Measurements from ENCODE around the gene POLA2. TPM values are rescaled to one million over a fixed set of nuclear protein-coding genes. Genes with fewer than 3 reads are reported as not detected.
"Not testable (repeated sequence)": the region's sequence is repeated elsewhere in the genome, so short reads cannot be mapped to it uniquely, and the experiment has no call there.

Gene POLA2
- total and polyA plus RNA-seq, 11 donors, result 3.2 to 9.0 (median 4.3) TPM

- Histone ChIP-seq H3K27ac (no peak overlapping the region), H3K4me3 (no peak overlapping the region), H3K9me3 (peaks cover 0 to 5% (median 0%) of the 10 kb centered on the region in 12 donors), H3K27me3 (peaks cover 0 to 6% (median 0%) of the 10 kb centered on the region in 9 donors), H3K36me3 (no peaks in the 10 kb centered on the region), H3K4me1 (peaks cover 0 to 18% (median 13%) of the 10 kb centered on the region in 12 donors)
- intact Hi-C loops (cut with DNase I), result no loop called here
- no peak for DNase-seq
- no peak for TF ChIP-seq CTCF (IDR thresholded peaks at IDR 0.05)
- no peak for TF ChIP-seq POLR2A (IDR thresholded peaks at IDR 0.05)
- no peak for ATAC-seq
- WGBS, 4 donors, result 78 to 85% (median 83%) methylated on average over 2 of the region's 2 CpGs
These were observed 33.9 kb upstream of the POLA2 start for GRCh38 chr11:65227879-65228278.

GRCh38 chr11:65236194-65237059 is 25.3 kb upstream of the POLA2 start:
- 79 to 85% (median 80%) methylated on average over 8 to 23 of the region's 23 CpGs for WGBS, 4 donors
- ATAC-seq, result no peak
- intact Hi-C loops (cut with DNase I), result no loop called here
- H3K36me3 ChIP-seq, result no peaks in the 10 kb centered on the region
- no peak for TF ChIP-seq POLR2A (IDR thresholded peaks at IDR 0.05)
- no peak for TF ChIP-seq CTCF (IDR thresholded peaks at IDR 0.05)
- H3K4me3 ChIP-seq, result no peak overlapping the region
- H3K4me1 ChIP-seq, result no peaks in the 10 kb centered on the region
- no peaks in the 10 kb centered on the region for H3K27me3 ChIP-seq
- no peak overlapping the region for H3K27ac ChIP-seq
- no peak for DNase-seq
- no peaks in the 10 kb centered on the region for H3K9me3 ChIP-seq

GRCh38 chr11:65238302-65238701 is 23.5 kb upstream of the POLA2 start:
- ATAC-seq; intact Hi-C loops (cut with DNase I); H3K27me3 ChIP-seq; H3K4me3 ChIP-seq; H3K9me3 ChIP-seq; H3K36me3 ChIP-seq; H3K27ac ChIP-seq; DNase-seq; H3K4me1 ChIP-seq: not testable (repeated sequence)
- WGBS, 4 donors, result 64 to 84% (median 76%) methylated on average over 4 to 6 of the region's 6 CpGs

GRCh38 chr11:65241134-65241533 is 20.6 kb upstream of the POLA2 start:
- TF ChIP-seq CTCF (IDR thresholded peaks at IDR 0.05), result no peak
- no peak for TF ChIP-seq POLR2A (IDR thresholded peaks at IDR 0.05)
- no peak overlapping the region for H3K4me3 ChIP-seq
- H3K27me3 ChIP-seq, result no peaks in the 10 kb centered on the region
- intact Hi-C loops (cut with DNase I), result no loop called here
- H3K4me1 ChIP-seq, result no peaks in the 10 kb centered on the region
- WGBS, 4 donors, result 58 to 79% (median 63%) methylated on average over 5 of the region's 5 CpGs
- DNase-seq (no peak), ATAC-seq (no peak)
- H3K9me3 ChIP-seq, result no peaks in the 10 kb centered on the region
- no peak overlapping the region for H3K27ac ChIP-seq
- H3K36me3 ChIP-seq, result no peaks in the 10 kb centered on the region

GRCh38 chr11:65241692-65242091 is 20.1 kb upstream of the POLA2 start:
- Histone ChIP-seq H3K4me1 (no peaks in the 10 kb centered on the region), H3K9me3 (no peaks in the 10 kb centered on the region), H3K27ac (no peak overlapping the region), H3K27me3 (no peaks in the 10 kb centered on the region), H3K36me3 (no peaks in the 10 kb centered on the region), H3K4me3 (no peak overlapping the region)
- intact Hi-C loops (cut with DNase I), result no loop called here
- ATAC-seq (no peak), DNase-seq (no peak)
- TF ChIP-seq CTCF (IDR thresholded peaks at IDR 0.05) (no peak), POLR2A (IDR thresholded peaks at IDR 0.05) (no peak)

All from heart left ventricle (tissue), 16 donors.